ENCODE data around the gene GDI1.
A peak's percentile ranks its signal among the peaks of the same experiment; 100 is the strongest.

The GDI1 gene

GRCh38 chrX:154409222-154409871 lies 27.6 kb upstream of the GDI1 start, which contains the start of gene DNASE1L1:
Gene DNASE1L1 (minus strand): TSS chrX:154409254. CDS start chrX:154405568, 3,686 bp downstream.
- DNase-seq: peak; percentile 86

DNA sequence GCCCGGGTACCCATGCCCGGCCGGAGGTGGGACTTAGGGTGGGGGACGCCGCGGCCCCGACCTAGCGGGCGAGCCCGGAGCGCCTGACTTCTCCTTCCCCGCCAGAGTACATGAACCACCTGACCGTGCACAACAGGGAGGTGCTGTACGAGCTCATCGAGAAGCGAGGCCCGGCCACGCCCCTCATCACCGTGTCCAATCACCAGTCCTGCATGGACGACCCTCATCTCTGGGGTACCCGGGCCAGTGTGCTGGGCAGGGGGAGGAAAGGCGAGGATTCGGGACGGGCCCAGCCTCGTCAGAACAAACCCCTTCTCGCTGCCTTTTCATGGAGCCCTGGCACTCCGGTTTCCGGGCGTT lies 25.0 kb upstream of the GDI1 start:
- DNase-seq: peak; percentile 45

DNA sequence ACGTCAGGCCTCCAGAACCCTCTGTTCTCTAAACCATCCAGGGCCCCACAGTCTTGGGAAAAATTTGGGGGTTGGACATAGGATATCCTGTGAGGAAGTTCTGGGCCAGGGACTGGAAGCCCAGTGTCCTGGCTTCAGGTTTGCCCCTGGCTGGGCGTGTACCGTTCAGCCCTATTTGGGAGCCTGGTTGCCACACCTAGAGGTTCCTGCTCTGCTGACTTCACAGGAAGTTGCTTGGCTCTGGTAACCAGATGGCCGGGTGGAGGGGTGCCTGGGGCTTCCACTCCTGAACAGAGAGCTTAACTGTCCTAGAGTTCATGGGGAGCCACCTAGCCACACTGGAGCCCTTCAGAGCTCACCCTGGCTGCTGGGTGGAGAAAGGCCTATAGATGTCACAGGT lies 24.5 kb upstream of the GDI1 start:
- DNase-seq: peak; percentile 3

GRCh38 chrX:154413142-154413541 lies 23.8 kb upstream of the GDI1 start:
- DNase-seq: no peak

DNA sequence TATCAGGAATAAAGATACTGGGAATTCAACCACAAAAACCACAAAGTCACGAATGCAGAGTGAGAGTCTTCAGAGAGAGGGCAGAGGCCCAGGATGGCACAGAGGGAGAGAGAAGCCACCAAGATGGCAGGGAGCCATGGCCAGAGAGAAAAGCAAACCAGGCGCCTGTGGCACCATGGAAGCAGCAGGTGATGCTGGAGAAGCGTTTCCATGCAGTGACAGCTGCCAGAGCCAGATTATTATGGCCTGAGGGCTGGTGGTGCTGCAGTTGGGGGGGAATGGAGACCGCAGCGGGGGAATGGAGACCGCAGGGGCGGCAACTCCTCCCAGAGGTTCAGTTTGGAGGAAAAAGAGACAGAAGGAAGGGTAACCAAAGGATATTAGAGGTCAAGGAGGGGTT lies 19.8 kb upstream of the GDI1 start:
- peak; percentile 84 for DNase-seq

GRCh38 chrX:154419189-154419588 lies 17.8 kb upstream of the GDI1 start:
- no peak for DNase-seq

GRCh38 chrX:154419688-154420401 lies 17.1 kb upstream of the GDI1 start:
- DNase-seq: no peak

- no peak for DNase-seq
Observed at GRCh38 chrX:154420402-154420756, 16.6 kb upstream of the GDI1 start.

- DNase-seq: peak; percentile 24
Observed at GRCh38 chrX:154426916-154427770, 9.8 kb upstream of the GDI1 start.

DNA sequence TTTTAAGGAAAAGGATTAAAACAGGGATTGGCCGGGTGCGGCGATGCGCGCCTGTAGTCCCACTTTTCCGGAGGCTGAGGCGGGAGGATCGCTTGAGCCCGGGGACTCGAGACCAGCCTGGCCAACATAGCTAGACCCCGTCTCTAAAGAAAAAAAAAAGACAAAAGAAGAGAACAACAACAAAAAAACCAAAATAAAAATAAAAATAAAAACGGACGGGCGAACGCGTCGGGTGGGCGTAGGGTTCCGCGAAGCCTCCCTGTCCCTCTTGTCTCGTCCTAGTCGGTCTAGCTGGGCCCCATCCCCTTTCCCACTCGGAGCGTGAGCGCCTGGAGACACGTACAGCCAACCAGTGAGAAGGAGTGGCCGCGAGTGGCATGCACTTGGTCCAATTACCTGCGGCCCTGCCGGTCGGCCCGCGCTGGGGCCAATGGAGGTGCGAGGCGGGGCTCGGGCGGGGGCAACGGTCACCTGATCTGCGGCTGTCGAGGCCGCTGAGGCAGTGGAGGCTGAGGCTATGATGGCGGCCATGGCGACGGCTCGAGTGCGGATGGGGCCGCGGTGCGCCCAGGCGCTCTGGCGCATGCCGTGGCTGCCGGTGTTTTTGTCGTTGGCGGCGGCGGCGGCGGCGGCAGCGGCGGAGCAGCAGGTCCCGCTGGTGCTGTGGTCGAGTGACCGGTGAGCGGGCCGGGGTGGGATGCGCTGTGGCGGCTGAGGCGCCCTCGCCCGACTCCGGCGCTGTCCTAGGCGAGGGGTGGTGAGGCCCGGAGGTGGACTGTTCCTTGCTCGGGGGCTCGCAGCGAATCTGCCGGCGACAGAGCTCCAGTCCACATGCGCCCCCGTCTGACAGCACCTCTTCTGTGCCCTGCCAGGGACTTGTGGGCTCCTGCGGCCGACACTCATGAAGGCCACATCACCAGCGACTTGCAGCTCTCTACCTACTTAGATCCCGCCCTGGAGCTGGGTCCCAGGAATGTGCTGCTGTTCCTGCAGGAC lies 8.5 kb upstream of the GDI1 start, which contains the start of gene ATP6AP1:
Gene ATP6AP1, plus strand, starts transcription at position 502 of the 996 bp plus-strand sequence. Its CDS starts 16 bp downstream, at position 518.
- peak; percentile 94 for DNase-seq

DNA sequence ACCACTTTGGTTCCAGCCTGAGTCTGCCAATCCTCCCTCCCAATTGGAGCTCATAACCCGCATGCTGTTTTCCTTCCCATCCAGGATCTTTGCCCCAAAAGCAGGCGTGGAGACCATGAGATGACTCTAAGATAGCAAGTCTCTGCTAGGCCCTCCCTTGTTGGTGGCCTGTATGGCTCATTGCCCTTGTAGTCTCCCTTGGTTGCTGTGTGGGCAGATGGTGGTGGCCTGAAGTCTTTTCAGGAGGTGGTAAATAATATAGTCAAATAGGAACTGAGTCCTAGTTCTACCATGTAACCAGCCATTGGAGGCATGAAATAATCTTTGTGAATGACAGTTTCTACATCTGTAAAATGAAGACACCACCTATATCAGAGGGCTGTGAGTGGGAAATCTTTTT lies 7.2 kb upstream of the GDI1 start:
- DNase-seq: no peak

GRCh38 chrX:154430479-154430878 lies 6.5 kb upstream of the GDI1 start:
- DNase-seq: peak; percentile 54

- DNase-seq: peak; percentile 67
Observed at GRCh38 chrX:154430916-154431315, 6.0 kb upstream of the GDI1 start.

DNA sequence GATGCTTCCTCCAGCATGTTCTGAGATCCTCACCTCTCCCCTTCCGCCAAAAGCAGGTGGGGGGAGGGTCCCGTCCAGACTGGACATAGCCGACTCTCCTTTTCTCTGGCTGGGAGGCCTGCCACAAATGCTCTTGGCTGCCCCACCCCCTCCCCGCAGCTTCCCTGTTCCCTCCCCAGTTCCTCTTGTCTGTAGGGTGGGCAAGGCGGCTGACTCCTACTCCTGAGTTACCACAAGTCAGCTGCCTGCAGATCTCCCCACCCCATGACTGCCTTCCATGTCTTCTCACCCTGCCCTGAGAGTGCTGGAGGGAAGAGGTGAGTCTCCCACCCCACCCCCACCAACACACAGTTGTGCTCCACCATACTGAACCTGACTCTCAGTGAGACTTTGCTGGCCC lies 5.6 kb upstream of the GDI1 start:
- peak; percentile 73 for DNase-seq

- no peak for DNase-seq
Observed at GRCh38 chrX:154432210-154432609, 4.7 kb upstream of the GDI1 start.

DNA sequence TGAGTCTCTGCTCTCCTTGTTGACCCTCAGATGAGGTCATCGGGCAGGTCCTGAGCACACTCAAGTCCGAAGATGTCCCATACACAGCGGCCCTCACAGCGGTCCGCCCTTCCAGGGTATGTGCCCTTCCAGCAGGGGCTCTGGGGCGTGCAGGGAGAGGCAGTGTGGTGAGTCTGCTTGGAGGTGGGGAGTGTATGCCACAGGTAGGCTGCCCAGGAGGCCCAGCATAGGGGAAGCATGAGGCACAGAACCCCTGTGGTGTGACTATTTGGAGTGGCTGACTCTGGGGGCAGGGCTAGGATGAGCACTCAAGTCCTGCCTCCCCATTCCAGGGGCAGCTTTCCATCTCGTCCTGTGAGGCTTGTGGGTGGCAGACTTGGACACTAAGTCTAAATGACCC lies 3.3 kb upstream of the GDI1 start:
- no peak for DNase-seq

DNA sequence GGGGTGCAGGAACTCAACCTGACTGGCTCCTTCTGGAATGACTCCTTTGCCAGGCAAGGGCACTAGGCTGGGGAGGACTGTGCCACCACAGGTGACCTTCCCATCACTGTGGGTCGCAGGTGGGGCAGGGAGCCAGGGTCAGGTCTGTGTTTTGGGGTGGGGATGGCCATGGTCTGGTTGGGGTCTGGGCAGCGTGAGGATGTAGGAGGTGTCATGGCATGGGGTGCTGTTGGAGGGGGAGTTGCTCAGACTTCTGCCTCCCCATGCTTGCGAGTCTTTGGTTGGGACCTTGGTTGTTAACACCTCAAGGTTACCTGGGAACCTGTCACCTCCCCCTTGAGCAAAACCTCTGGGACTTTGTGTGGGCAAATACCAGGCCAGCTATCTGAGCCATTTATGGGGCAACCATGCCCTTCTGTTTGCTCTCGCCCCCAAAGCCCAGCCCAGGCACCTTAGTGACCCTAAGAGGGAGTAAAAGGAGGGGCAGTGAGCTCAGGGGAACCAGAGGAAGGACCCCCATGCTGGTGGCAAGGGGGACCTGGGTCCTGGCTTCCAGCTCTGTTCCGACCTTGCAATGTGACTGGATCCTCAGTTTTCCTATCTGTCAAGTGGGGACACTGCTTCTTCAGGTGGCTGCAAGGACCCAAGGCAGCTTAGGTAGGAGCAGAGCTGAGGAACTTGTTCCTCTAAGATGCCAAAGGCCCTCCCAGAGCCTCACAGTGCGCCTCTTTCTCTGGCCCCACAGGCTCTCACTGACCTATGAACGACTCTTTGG lies 2.4 kb upstream of the GDI1 start:
- no peak for DNase-seq

DNA sequence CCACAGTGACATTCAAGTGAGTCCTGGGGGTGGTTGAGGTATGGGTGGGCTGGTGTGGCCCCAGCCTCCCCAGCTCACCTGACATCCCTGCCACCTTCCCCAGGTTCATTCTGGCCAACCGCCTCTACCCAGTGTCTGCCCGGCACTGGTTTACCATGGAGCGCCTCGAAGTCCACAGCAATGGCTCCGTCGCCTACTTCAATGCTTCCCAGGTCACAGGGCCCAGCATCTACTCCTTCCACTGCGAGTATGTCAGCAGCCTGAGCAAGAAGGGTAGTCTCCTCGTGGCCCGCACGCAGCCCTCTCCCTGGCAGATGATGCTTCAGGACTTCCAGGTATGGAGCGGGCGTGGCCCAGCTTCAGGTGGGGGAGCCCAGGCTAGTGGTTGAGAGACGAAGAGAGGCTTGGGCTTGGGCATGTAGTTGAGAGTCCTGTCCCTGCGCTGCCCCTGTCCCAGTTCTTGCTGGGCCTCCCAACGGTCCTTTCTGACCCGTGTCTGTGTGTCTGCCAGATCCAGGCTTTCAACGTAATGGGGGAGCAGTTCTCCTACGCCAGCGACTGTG lies 1.7 kb upstream of the GDI1 start:
- no peak for DNase-seq

- DNase-seq: no peak
Observed at GRCh38 chrX:154436374-154436982, 476 bp upstream of the GDI1 start.

DNA sequence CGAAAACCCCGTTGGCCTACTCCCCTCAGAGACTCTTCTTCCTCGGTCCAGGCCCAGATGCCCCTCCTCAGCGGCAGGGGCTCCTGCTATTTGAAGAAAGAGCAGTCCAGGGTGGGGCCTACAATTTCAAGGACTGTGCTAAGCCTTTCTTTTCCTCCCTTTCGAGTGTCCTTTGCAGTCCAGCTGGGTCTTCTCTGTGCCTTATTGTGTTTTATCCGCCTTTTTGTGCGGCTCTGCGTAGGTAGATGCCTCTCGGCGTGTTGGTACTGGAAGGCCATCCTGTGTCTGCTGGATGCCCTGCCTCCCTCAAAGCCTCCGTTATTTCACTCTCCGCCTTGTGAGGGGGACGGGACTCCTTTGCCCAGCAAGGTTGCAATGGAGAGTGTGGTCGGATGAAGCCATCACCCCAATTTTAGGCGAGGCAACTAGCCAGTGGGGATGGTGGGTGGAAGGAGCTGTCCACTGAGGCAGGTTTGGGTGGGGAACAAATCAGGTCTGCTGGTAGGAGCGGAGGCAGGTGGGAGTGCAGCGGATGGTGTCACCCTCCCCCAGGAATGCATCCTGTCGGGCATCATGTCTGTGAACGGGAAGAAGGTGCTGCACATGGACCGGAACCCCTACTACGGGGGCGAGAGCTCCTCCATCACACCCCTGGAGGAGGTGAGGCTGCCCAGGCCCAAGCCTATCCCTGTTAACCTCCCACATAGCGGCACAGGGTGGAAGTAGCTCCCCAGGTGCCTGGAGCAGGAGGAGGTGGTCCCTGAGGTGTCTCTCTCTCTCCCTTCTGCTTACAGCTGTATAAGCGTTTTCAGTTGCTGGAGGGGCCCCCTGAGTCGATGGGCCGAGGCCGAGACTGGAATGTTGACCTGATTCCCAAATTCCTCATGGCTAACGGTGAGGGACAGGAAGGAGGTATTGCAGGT lies 1.3 kb downstream of the GDI1 start:
- DNase-seq: no peak
